CD1c-positive myeloid dendritic cell (primary cell): ENCODE measurements around the gene SLIT3.

ENCODE experiments used
- DNase-seq: peaks from one replicate; pipeline ENCODE4 v3.0.0-alpha.2; 2016; ENCODE audit errors: extremely low spot score

Gene SLIT3

GRCh38 chr5:169174923-169175322 lies 126.0 kb downstream of the SLIT3 start:
- DNase-seq, result no peak

- DNase-seq, result no peak
Observed at GRCh38 chr5:169173372-169173771, 127.6 kb downstream of the SLIT3 start.

- no peak for DNase-seq
Observed at GRCh38 chr5:169171515-169171914, 129.4 kb downstream of the SLIT3 start.

GRCh38 chr5:169169783-169170182 lies 131.2 kb downstream of the SLIT3 start:
- no peak for DNase-seq

GRCh38 chr5:169168280-169168679 lies 132.7 kb downstream of the SLIT3 start:
- DNase-seq, result no peak

- no peak for DNase-seq
Observed at GRCh38 chr5:169166078-169166477, 134.9 kb downstream of the SLIT3 start.

- no peak for DNase-seq
Observed at GRCh38 chr5:169165052-169165451, 135.9 kb downstream of the SLIT3 start.

- no peak for DNase-seq
Observed at GRCh38 chr5:169164481-169164925, 136.4 kb downstream of the SLIT3 start.

GRCh38 chr5:169162407-169162806 lies 138.5 kb downstream of the SLIT3 start:
- no peak for DNase-seq

- DNase-seq, result no peak
Observed at GRCh38 chr5:169161022-169161680, 139.8 kb downstream of the SLIT3 start.

- no peak for DNase-seq
Observed at GRCh38 chr5:169160405-169160901, 140.5 kb downstream of the SLIT3 start.

GRCh38 chr5:169158764-169159163 lies 142.2 kb downstream of the SLIT3 start:
- no peak for DNase-seq

- DNase-seq, result no peak
Observed at GRCh38 chr5:169157064-169157463, 143.9 kb downstream of the SLIT3 start.

- no peak for DNase-seq
Observed at GRCh38 chr5:169154679-169155078, 146.3 kb downstream of the SLIT3 start.

GRCh38 chr5:169153405-169153804 lies 147.5 kb downstream of the SLIT3 start:
- DNase-seq, result no peak

GRCh38 chr5:169152946-169153345 lies 148.0 kb downstream of the SLIT3 start:
- no peak for DNase-seq

GRCh38 chr5:169152453-169152852 lies 148.5 kb downstream of the SLIT3 start:
- DNase-seq, result no peak

GRCh38 chr5:169151051-169151805 lies 149.7 kb downstream of the SLIT3 start:
- no peak for DNase-seq

GRCh38 chr5:169150108-169150507 lies 150.8 kb downstream of the SLIT3 start:
- DNase-seq, result no peak

- no peak for DNase-seq
Observed at GRCh38 chr5:169149317-169149716, 151.6 kb downstream of the SLIT3 start.

GRCh38 chr5:169148138-169148740 lies 152.7 kb downstream of the SLIT3 start:
- DNase-seq, result no peak

- DNase-seq, result no peak
Observed at GRCh38 chr5:169147534-169147933, 153.4 kb downstream of the SLIT3 start.

- no peak for DNase-seq
Observed at GRCh38 chr5:169146158-169146557, 154.8 kb downstream of the SLIT3 start.
